Fibroblast of lung (primary cell): ENCODE data around the gene OTUD4.

ENCODE experiments used
- CTCF ChIP-seq, 2 donors: IDR thresholded peaks in 1 of 2; conservative IDR thresholded peaks in 1 of 2; 1 replicate in 1 of 2; 2 replicates in 1 of 2; pipeline ENCODE4 v1.5.1; 2011 to 2012; ENCODE audit warnings: low read length in 2 of 2, control low read depth in 1 of 2, inconsistent platforms in 1 of 2, low read depth in 1 of 2, mild to moderate bottlenecking in 1 of 2
- EZH2 ChIP-seq: IDR thresholded peaks from 2 replicates; pipeline ENCODE4 v1.5.1; 2012; ENCODE audit warnings: low read length, control low read depth, mild to moderate bottlenecking; ENCODE audit errors: missing control alignments

- TF ChIP-seq CTCF (conservative IDR thresholded peaks at IDR 0.05 in 1 of 2, IDR thresholded peaks at IDR 0.05 in 1 of 2; ENCODE audit: low read depth in 1 of 2, low read length in 2 of 2) (no peak), EZH2 (no peak)
These were observed 37.0 kb upstream of the OTUD4 start for GRCh38 chr4:145217349-145217748.
